GM12878 (cell line): Measurements from ENCODE around the gene TEX2. TPM values are rescaled to one million over a fixed set of nuclear protein-coding genes. Genes with fewer than 3 reads are reported as not detected.

ENCODE experiments used
- BHLHE40 ChIP-seq, 2 experiments: fragments of 450-650 bp in 1 of 2; IDR thresholded peaks; 2 replicates each; pipeline ENCODE4 v1.6.1; 2011 to 2017; ENCODE audit warnings: low read depth in 2 of 2, borderline replicate concordance in 1 of 2, improper control_type of control experiment in 1 of 2, low read length in 1 of 2, mild to moderate bottlenecking in 1 of 2
- E2F8 ChIP-seq: fragments of 450-650 bp; IDR thresholded peaks from 2 replicates; pipeline ENCODE4 v1.6.1; 2018; ENCODE audit warnings: mild to moderate bottlenecking, low read depth, moderate library complexity; ENCODE audit not compliant: partially characterized antibody
- EZH2 ChIP-seq: IDR thresholded peaks from 2 replicates; pipeline ENCODE4 v1.6.1; 2012; ENCODE audit warnings: low read depth, mild to moderate bottlenecking, control low read depth, inconsistent platforms, low read length, borderline replicate concordance; ENCODE audit not compliant: control insufficient read depth
- IRF4 ChIP-seq: IDR thresholded peaks from 2 replicates; pipeline ENCODE4 v1.6.1; 2011; ENCODE audit warnings: low read depth, low read length
- MAX ChIP-seq: IDR thresholded peaks from 2 replicates; pipeline ENCODE4 v1.6.1; 2012; ENCODE audit warnings: low read depth, low read length, improper control_type of control experiment
- NFXL1 ChIP-seq: fragments of 450-650 bp; IDR thresholded peaks from 2 replicates; pipeline ENCODE4 v1.6.1; 2017; ENCODE audit warnings: antibody characterized with exemption, mild to moderate bottlenecking, borderline replicate concordance
- NR2C1 ChIP-seq: fragments of 450-650 bp; IDR thresholded peaks from 2 replicates; pipeline ENCODE4 v1.6.1; 2017; ENCODE audit warnings: antibody characterized with exemption, mild to moderate bottlenecking, moderate library complexity
- PML ChIP-seq: IDR thresholded peaks from 2 replicates; pipeline ENCODE4 v1.6.1; 2012; ENCODE audit warnings: low read length, inconsistent platforms
- POU2F2 ChIP-seq: IDR thresholded peaks from 3 replicates; pipeline ENCODE4 v1.6.1; 2011; ENCODE audit warnings: low read depth, mild to moderate bottlenecking, low read length, borderline replicate concordance
- SUPT20H ChIP-seq: IDR thresholded peaks from 2 replicates; pipeline ENCODE4 v1.6.1; 2011; ENCODE audit warnings: low read depth, mild to moderate bottlenecking, low read length, moderate library complexity, borderline replicate concordance; ENCODE audit not compliant: control insufficient read depth
- TCF3 ChIP-seq: IDR thresholded peaks from 2 replicates; pipeline ENCODE4 v1.6.1; 2012; ENCODE audit warnings: low read depth, mild to moderate bottlenecking, low read length, borderline replicate concordance; ENCODE audit not compliant: insufficient read depth
- WRNIP1 ChIP-seq: IDR thresholded peaks from 2 replicates; pipeline ENCODE4 v1.6.1; 2011; ENCODE audit warnings: low read depth, low read length, improper control_type of control experiment, borderline replicate concordance
- ZBTB33 ChIP-seq: fragments of 450-650 bp; IDR thresholded peaks from 2 replicates; pipeline ENCODE4 v1.6.1; 2017; ENCODE audit warnings: mild to moderate bottlenecking
- ZNF622 ChIP-seq: fragments of 450-650 bp; IDR thresholded peaks from 2 replicates; pipeline ENCODE4 v1.6.1; 2017; ENCODE audit warnings: mild to moderate bottlenecking, inconsistent platforms
- polyA plus RNA-seq, 11 experiments: library from polyadenylated mRNA; depleted of rRNA in 4 of 11; unstranded in 6 of 11; stranded (reverse) in 5 of 11; fragments of >200 nt; fragmentation: Nextera tagmentation in 4 of 11; fragmentation: Illumina TruSeq in 1 of 11; extraction: Ambion mirVana in 4 of 11; extraction: Trizol in 1 of 11; gene quantifications; 1 replicate in 1 of 11; 2 replicates in 10 of 11; pipeline versions ENCODE4 v1.2.1 to v1.2.3, GENCODE V29; 2011 to 2016; ENCODE audit warnings: inconsistent platforms in 2 of 11, missing spikeins in 2 of 11, low read depth in 1 of 11
- total RNA-seq, 4 experiments: library from RNA; depleted of rRNA in 3 of 4; stranded (reverse); fragments of >200 nt in 3 of 4; fragmentation: Illumina TruSeq in 1 of 4; extraction: Trizol in 1 of 4; gene quantifications; 2 replicates each; pipeline versions ENCODE4 v1.2.1 to v1.2.3, GENCODE V29; 2013 to 2021

Gene TEX2
- total and polyA plus RNA-seq, 10 of the 15 experiments (the other 5 are each of a cell fraction or from before 2014, with no cell fraction given): 3.8 to 19.9 (median 15.8) TPM

DNA sequence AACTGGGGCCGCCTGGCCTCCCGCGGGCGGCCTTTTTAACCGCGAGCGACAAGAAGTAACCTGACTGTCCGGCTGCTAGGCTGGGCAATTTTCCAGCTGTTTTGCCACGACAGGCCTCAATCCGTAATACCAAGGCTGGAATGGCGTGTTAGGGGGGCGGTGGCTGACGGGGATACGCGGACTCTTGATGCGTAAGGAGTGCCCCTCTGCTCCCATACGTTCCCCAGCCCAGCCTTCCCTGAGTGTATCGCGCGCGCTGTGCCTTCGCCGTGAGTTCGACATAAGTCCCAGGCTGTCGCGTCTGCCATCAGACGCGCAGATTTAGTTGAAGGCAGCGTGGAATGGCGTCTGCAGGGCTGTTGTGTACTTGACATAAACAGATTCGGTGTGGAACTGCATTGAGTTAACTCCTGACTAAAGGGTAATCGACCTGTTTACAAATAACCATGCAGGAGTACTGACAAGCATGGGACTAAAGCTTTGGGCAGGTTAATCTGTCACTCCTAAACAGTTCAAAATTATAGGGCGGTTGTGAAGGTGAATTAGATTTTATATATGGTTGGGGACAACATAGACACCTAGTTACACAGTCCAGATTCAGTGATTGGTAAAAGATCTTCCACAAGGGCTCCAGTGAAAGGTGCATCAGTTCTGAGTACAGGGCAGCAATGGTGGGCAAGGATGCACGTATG, 116.5 kb downstream of the TEX2 start (continued):
- no peak for TF ChIP-seq E2F8
- TF ChIP-seq MAX: 0 out of 2 replicates have a peak, but pooled peaks have one; percentile 21
- no peak for TF ChIP-seq NR2C1
- TF ChIP-seq BHLHE40 (IDR thresholded peaks at IDR 0.05; ENCODE audit: borderline replicate concordance in 1 of 2, low read depth in 2 of 2, low read length in 1 of 2): no peak
- peak; percentile 20; the same call in 2 of the 3 replicates for TF ChIP-seq POU2F2
- no peak for TF ChIP-seq EZH2
- TF ChIP-seq ZNF622: no peak
- TF ChIP-seq SUPT20H: no peak
- peak; percentile 78; the same call in 1 of the 2 replicates for TF ChIP-seq PML
- TF ChIP-seq WRNIP1: 0 out of 2 replicates have a peak, but pooled peaks have one; percentile 78
- TF ChIP-seq ZBTB33: no peak
- no peak for TF ChIP-seq IRF4
- peak; percentile 18; the same call in 1 of the 2 replicates for TF ChIP-seq NFXL1
- TF ChIP-seq TCF3: no peak
